ENCODE data around the gene KDM6A. TPM values are rescaled to one million over a fixed set of nuclear protein-coding genes. Genes with fewer than 3 reads are reported as not detected.

Gene KDM6A
- total RNA-seq, 4 donors from 2014 or later, result 35.0 to 69.5 (median 48.1) TPM

- Histone ChIP-seq H3K27ac (no peak overlapping the region), H3K4me3 (replicated peaks in 1 of 3) (no peak overlapping the region), H3K9me3 (no peaks in the 10 kb centered on the region), H3K4me1 (peaks cover 11 to 13% of the 10 kb centered on the region in 2 donors), H3K27me3 (no peaks in the 10 kb centered on the region), H3K36me3 (no peaks in the 10 kb centered on the region)
- TF ChIP-seq CTCF (IDR thresholded peaks at IDR 0.05) (no peak), POLR2A (IDR thresholded peaks at IDR 0.05) (no peak)
- peak in 1 of 2 donors; percentile 3 for DNase-seq
- WGBS, 2 donors, result 59 to 61% methylated on average over 2 of the region's 2 CpGs
- intact Hi-C loops (cut with DNase I), result no loop called here
Measured at GRCh38 chrX:44897539-44897938, 24.6 kb downstream of the KDM6A start.

DNA sequence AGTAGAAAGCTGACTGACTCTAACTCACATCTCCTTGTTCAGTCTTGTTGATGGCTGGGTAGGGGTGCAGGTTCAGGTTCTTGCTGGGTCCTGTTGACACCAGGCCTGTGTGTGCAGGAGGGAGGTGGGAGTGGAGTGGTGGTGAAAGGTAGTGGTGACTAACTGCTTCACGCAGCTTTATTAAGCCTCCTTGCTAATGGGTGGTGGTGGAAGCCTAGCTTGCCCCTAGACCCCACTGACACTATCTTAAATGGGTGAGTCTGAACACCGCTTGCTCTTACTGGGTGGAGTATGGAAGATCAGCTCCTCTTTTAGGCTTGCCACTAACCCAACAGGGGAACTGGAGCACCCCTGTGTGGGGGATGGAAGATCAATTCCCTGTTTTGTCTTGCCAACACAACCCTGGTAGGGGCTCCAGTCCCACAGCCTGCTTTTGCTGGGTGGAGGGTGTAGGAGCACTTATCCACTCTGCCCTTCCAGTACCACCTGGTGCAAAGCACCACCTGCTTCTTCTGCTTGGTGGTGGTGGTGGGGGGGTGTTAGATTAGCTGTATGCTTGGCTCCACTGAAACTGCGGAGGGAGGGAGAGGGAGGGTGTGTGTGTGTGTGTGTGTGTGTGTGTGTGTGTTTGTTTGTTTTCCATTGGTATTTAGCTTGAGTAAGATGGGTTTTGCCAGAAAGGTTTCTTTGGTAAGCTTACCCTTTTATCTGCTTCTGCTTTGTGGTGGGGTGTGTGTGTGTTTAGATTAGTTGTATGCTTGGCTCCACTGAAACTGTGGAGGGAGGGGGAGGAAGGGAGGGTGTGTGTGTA lies 25.6 kb downstream of the KDM6A start:
- intact Hi-C loops (cut with DNase I), result no loop called here
- WGBS, 2 donors, result 67% methylated on average over 1 of the region's 3 CpGs; no CpG with 5 or more reads in 1 of the 2 donors
- H3K4me1 ChIP-seq, result peaks cover 11 to 13% of the 10 kb centered on the region in 2 donors

DNA sequence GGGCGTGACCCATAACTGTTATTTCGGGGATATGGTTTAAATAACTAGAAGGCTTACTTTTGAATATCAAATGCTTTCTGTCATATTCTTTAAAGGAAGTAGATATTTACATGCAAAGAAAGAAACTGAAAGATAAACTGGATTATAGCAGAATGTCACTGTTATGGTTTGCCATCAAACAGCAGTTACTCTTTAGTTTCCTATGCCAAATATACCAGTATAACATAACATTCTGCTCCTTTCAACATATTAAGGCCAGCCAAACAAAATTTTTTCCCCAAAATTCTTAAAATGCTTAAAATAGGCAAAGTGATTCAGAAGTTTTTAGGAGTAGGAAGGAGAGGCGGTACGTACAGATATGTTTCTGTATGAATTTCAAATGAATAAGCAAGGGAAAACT lies 27.0 kb downstream of the KDM6A start:
- Histone ChIP-seq H3K27me3 (no peaks in the 10 kb centered on the region), H3K9me3 (no peaks in the 10 kb centered on the region), H3K4me1 (peaks cover 24% of the 10 kb centered on the region in 2 donors), H3K27ac (no peak overlapping the region), H3K4me3 (replicated peaks in 1 of 3) (no peak overlapping the region), H3K36me3 (no peaks in the 10 kb centered on the region)
- WGBS, 2 donors, result 67 to 89% methylated on average over 4 of the region's 4 CpGs
- intact Hi-C loops (cut with DNase I), result no loop called here
- no peak for DNase-seq
- TF ChIP-seq CTCF (IDR thresholded peaks at IDR 0.05) (no peak), POLR2A (IDR thresholded peaks at IDR 0.05) (no peak)

More for the DNA sequence above, 25.6 kb downstream of the KDM6A start:
- H3K4me3 ChIP-seq (replicated peaks in 1 of 3), result no peak overlapping the region
- no peaks in the 10 kb centered on the region for H3K27me3 ChIP-seq
- DNase-seq, result peak in 1 of 2 donors; percentile 4
- H3K36me3 ChIP-seq, result no peaks in the 10 kb centered on the region
- TF ChIP-seq CTCF (IDR thresholded peaks at IDR 0.05) (no peak), POLR2A (IDR thresholded peaks at IDR 0.05) (no peak)
- H3K9me3 ChIP-seq, result no peaks in the 10 kb centered on the region
- no peak overlapping the region for H3K27ac ChIP-seq

DNA sequence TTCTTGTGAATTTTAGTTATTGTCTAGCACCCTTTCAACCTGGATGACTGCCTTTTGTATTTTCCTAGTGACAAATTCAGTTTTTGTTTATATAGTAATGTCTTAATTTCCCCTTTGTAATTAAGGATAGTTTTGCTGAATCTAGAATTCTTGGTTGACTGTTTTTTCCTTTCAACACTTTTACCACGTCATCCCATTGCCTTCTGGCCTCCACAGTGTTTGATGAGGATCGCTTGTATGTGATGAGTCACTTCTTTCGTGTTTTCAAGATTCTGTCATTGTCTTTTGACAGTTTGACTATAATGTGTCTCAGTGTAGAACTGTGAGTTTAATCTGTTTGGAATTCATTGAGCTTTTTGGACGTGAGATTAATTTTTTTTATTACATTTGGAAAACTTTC lies 30.1 kb downstream of the KDM6A start:
- H3K4me1 ChIP-seq, result peaks cover 37 to 40% of the 10 kb centered on the region in 2 donors
- intact Hi-C loops (cut with DNase I), result no loop called here
- no peak for DNase-seq

More for the DNA sequence above, 30.1 kb downstream of the KDM6A start:
- no peaks in the 10 kb centered on the region for H3K9me3 ChIP-seq
- H3K4me3 ChIP-seq (replicated peaks in 1 of 3), result no peak overlapping the region
- H3K27me3 ChIP-seq, result no peaks in the 10 kb centered on the region
- 82 to 84% methylated on average over 4 of the region's 4 CpGs for WGBS, 2 donors
- TF ChIP-seq POLR2A (IDR thresholded peaks at IDR 0.05) (no peak), CTCF (IDR thresholded peaks at IDR 0.05) (no peak)
- no peak overlapping the region for H3K27ac ChIP-seq
- no peaks in the 10 kb centered on the region for H3K36me3 ChIP-seq

Data from thyroid gland (tissue), 4 donors.